Retinal pigment epithelial cell (primary cell): ENCODE data around the gene CRACR2A.

Source experiments
- DNase-seq: peaks from one replicate; pipeline ENCODE4 v3.0.0-alpha.2; 2010; ENCODE audit warnings: low read depth
- H3K4me3 ChIP-seq: 2 replicates; pipeline ENCODE4 v1.5.1; 2011; ENCODE audit warnings: mild to moderate bottlenecking, low read length, control low read depth, moderate library complexity
- CTCF ChIP-seq: conservative IDR thresholded peaks from 2 replicates; pipeline ENCODE4 v1.5.1; 2011; ENCODE audit warnings: low read depth, low read length, control low read depth, inconsistent platforms

Gene CRACR2A

GRCh38 chr12:3746758-3747157, 6.2 kb downstream of the CRACR2A start:
- TF ChIP-seq CTCF: no peak
- no peak for DNase-seq
- no peak overlapping the region for H3K4me3 ChIP-seq

- no peak for TF ChIP-seq CTCF
- no peak for DNase-seq
- no peak overlapping the region for H3K4me3 ChIP-seq
These were observed 7.8 kb downstream of the CRACR2A start for GRCh38 chr12:3745152-3745551.

GRCh38 chr12:3744229-3744901, 8.5 kb downstream of the CRACR2A start:
- no peak overlapping the region for H3K4me3 ChIP-seq
- DNase-seq: no peak
- TF ChIP-seq CTCF: no peak

GRCh38 chr12:3743803-3744202, 9.1 kb downstream of the CRACR2A start:
- H3K4me3 ChIP-seq: no peak overlapping the region
- no peak for DNase-seq
- TF ChIP-seq CTCF: no peak

GRCh38 chr12:3741882-3742672, 10.8 kb downstream of the CRACR2A start:
- no peak for TF ChIP-seq CTCF
- H3K4me3 ChIP-seq: no peak overlapping the region
- no peak for DNase-seq

GRCh38 chr12:3740480-3741231, 12.3 kb downstream of the CRACR2A start:
- H3K4me3 ChIP-seq: no peak overlapping the region
- no peak for TF ChIP-seq CTCF
- DNase-seq: no peak
